Endothelial cell of umbilical vein (primary cell): ENCODE data around the gene TADA2A.
A peak's percentile ranks its signal among the peaks of the same experiment; 100 is the strongest.

Experiments used
- CTCF ChIP-seq, 2 donors: IDR thresholded peaks; 1 replicate in 1 of 2; 2 replicates in 1 of 2; pipeline ENCODE4 v1.5.1; 2011; ENCODE audit warnings: low read length in 2 of 2, mild to moderate bottlenecking in 2 of 2, moderate library complexity in 2 of 2, control low read depth in 1 of 2, inconsistent platforms in 1 of 2, low read depth in 1 of 2; ENCODE audit not compliant: insufficient read depth in 1 of 2; ENCODE audit errors: extremely low read depth in 1 of 2
- EZH2 ChIP-seq: IDR thresholded peaks from 2 replicates; pipeline ENCODE4 v1.6.1; 2012; ENCODE audit warnings: borderline replicate concordance, low read depth, mild to moderate bottlenecking, moderate library complexity, low read length, inconsistent platforms; ENCODE audit not compliant: severe bottlenecking
- GATA2 ChIP-seq: IDR thresholded peaks from 2 replicates; pipeline ENCODE4 v1.7.0; 2011; ENCODE audit warnings: low read depth, mild to moderate bottlenecking, moderate library complexity, mixed read lengths, low read length; ENCODE audit not compliant: insufficient read length, insufficient read depth
- POLR2A ChIP-seq: IDR thresholded peaks from 2 replicates; pipeline ENCODE4 v1.6.1; 2012; ENCODE audit warnings: low read depth, mild to moderate bottlenecking, control low read depth, low read length
- POLR2AphosphoS5 ChIP-seq: IDR thresholded peaks from 2 replicates; pipeline ENCODE4 v1.6.1; 2012; ENCODE audit warnings: low read depth, mild to moderate bottlenecking, control low read depth, low read length, moderate library complexity; ENCODE audit not compliant: insufficient read depth

- TF ChIP-seq POLR2AphosphoS5: no peak
- TF ChIP-seq CTCF (IDR thresholded peaks at IDR 0.05; ENCODE audit: extremely low read depth in 1 of 2, insufficient read depth in 1 of 2, low read depth in 1 of 2, low read length in 2 of 2): no peak
- TF ChIP-seq EZH2: no peak
- TF ChIP-seq POLR2A: peak; percentile 42
- TF ChIP-seq GATA2: no peak
These were observed 48.4 kb upstream of the TADA2A start for GRCh38 chr17:37358098-37358829.
